GM19238 (cell line): ENCODE results near the gene TRPV3.
A peak's percentile ranks its signal among the peaks of the same experiment; 100 is the strongest.
"Not testable (repeated sequence)": the region's sequence is repeated elsewhere in the genome, so short reads cannot be mapped to it uniquely, and the experiment has no call there.

Experiments used
- DNase-seq: peaks from one replicate; pipeline ENCODE4 v3.0.0; 2011; ENCODE audit warnings: low spot score; ENCODE audit not compliant: insufficient read length

Gene TRPV3

DNA sequence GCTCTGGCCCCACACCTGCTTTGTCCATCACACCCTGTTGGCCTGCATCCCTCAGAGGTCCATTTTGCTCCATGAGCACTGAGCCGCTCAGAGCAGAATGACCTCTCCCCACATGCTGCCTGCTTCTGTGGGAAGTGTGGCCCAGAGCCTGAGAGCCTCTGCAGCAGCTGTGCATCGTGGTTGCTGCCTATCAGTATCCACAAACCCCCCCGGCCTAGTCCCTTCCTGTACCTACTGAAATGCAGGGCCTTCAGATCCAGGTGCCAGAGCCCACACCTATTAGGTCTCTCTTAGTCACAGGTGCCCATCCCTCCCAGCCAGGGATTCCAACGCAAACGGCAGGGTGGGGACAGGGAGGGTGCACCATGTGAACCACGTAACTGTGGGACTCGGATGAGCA lies 16.6 kb upstream of the TRPV3 start:
- no peak for DNase-seq

DNA sequence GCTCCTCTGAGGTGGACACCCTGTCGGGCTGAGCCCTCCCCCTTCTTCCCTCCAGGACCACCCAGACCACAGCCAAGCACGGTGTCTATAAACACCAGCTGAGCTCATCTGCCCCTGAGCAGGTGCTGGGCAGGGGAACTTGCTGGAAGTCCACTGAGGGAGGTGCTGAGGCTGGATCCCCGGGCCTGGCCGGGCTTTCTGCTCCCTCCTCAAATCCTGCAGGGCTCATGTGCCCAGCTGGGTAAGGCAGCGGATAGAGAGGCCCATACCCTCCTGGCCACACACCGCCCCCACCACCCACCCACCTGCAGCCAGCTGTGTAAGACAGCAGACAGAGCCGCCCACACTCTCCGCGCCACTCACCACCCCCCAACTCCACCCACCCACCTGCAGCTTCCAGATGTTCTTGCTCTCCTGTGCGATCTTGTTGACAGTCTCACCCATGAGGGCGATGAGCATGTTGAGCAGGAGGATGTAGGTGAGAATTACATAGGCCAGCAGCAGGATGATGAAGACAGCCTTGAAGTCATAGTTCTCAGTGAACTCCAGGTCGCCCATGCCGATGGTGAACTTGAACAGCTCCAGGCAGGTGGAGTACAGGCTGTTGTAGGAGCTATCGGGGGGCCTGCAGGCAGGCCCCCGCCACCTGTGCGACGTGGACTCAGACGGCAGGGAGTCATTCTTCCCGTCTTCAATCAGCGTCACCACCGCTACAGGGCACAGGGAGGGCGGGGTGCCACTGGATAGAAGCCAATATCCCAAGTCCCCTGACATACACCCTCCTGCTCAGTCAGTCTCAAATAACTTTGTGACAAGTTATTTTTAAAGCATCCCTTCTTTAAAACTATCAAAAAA lies 15.9 kb upstream of the TRPV3 start:
- no peak for DNase-seq

DNA sequence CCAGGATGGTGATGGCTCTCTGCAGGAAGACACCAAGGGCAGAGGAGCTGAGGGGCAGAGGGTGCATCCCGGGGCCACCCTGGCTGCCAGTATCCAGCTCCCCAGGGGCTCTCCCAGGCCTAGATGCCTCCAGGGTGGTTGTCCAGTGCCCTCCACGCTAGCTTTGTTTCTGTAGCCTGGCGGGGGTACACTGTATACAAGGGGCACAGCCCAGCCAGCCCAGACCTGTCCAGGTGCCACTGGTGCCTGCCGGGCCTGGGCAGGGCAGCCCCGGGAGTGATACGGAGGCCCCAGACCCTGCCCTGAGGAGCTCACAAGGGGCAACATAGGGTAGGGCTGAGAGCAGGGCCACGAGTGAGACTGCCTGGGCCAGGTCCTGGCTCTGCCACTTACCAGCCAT lies 14.6 kb upstream of the TRPV3 start:
- DNase-seq: no peak

DNA sequence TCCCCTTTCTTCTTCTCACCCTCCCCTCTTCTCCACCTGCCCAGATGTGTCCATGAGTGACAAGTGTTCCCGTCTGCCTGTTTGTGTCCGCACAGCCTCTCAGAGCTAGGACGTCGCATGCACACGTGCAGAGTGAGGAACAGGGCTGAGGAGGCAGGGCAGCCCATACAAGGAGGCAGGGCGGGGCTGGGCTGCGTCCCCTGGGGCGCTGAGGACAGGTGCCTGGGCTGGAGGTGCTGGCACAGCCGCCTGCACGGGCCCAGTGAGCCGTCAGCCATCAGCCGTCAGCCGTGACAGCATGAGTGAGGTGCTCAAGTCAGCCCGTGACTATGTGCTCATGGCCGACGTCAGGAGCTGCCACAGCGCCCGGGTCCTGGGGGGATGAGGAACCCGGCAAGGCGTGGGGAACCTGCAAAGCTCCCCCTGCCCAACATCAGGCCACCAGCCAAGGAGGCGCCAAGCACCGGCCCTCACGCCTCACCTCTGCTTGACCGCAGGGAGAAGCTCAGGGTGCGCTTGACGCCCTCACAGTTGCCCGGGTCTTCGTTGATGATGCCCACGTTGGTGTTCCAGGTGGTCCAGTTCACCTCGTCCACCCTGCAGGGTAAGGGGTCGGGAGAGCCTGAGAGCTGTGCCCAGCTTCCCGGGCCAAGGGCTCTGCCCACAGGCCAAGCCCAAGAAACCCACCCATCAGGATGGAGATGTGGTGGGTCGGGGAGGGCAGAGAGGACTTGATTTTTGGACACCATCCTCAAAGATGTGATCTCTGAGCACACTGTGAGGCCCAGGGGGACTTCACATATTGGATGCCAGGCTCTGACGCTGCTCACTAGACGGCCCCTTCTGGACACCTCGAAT lies 13.7 kb upstream of the TRPV3 start:
- DNase-seq: no peak

DNA sequence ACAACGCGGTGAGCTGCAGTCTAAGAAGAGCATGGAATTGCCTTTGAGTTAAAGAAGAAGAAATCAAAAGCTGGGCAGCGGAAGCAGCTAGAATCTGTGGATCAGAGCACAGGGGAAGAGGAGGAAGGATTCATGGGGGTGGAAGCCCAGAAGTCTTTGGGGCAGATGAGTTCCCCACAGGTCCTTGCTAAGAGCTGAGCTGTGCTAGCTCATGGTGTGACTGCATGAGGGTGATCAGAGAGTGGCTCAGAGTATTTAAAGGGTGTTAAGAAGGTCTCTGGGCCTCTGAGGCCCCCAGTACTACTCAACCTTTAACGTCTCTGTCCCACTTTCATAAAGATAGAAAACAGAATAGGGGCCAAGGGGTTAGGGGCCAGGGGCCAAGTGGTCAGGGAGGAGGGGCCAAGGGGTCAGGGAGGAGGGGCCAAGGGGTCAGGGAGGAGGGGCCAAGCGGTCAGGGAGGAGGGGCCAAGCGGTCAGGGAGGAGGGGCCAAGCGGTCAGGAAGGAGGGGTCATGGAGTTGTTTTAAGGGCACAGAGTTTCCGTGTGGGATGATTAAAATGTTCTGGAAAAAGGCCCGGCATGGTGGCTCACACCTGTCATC lies 12.0 kb upstream of the TRPV3 start:
- DNase-seq: no peak

DNA sequence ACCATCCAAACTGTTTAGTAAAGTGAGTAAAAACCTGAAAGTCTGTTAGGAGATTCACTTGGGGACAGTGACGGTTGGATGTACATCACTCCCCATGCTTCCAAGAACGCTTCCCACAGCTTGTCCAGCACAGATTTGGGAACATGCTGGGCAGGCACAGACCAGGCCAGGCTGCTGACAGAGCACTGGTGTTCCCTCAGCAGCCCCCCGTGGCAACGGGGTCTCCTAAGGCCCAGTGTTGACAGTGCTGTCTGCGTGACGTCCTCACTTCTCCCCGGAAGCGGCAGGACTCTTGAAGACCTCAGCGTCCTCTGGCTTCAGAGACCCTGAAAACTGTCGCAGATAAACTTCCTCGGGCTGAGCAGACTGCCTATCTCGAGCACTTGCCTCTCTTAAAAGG lies 8.9 kb upstream of the TRPV3 start:
- no peak for DNase-seq

DNA sequence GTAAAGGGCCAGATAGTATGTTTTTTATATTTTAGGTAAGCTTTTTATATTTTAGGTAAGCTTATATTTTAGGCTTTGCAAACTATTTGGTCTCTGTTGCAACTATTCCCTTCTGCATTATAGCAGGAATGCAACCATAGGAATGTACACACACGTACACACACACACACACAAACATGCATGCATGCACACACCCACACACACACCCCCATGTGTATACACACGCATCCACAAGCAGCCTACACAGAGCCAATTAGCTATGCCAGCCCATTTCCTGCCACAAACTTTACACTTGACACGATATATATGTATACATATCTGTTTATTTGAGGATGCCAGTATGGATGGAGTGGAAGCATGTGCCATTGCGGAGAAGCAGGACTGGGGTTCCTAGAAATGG lies 7.5 kb upstream of the TRPV3 start:
- DNase-seq: no peak

DNA sequence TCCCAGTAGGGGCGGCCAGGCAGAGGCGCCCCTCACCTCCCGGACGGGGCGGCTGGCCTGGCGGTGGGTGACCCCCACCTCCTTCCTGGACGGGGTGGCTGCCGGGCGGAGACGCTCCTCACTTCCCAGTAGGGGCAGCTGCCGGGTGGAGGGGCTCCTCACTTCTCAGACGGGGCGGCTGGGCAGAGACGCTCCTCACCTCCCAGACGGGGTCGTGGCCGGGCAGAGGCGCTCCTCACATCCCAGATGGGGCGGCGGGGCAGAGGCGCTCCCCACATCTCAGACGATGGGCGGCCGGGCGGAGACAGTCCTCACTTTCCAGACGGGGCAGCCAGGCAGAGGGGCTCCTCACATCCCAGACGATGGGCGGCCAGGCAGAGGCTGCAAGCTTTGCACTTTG lies 6.6 kb upstream of the TRPV3 start:
- not testable (repeated sequence) for DNase-seq

DNA sequence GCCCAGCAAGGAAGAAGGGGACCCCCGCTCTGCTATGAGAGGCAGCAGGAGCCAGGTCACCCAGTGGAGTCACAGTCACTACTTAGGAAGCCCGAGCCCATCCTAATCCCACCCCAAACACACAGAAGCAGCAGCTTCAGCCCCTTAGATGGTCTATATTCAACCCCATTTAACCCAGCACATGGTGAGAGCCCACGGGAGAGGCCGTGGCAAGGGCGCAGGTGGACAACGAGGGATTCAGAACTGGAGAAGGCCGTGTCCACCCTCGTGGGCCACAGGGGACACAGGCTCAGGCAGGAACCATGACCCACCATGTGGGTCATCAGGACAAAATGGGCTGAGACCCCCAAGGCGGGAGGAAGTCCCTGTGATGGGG lies 1.6 kb upstream of the TRPV3 start:
- DNase-seq: no peak

DNA sequence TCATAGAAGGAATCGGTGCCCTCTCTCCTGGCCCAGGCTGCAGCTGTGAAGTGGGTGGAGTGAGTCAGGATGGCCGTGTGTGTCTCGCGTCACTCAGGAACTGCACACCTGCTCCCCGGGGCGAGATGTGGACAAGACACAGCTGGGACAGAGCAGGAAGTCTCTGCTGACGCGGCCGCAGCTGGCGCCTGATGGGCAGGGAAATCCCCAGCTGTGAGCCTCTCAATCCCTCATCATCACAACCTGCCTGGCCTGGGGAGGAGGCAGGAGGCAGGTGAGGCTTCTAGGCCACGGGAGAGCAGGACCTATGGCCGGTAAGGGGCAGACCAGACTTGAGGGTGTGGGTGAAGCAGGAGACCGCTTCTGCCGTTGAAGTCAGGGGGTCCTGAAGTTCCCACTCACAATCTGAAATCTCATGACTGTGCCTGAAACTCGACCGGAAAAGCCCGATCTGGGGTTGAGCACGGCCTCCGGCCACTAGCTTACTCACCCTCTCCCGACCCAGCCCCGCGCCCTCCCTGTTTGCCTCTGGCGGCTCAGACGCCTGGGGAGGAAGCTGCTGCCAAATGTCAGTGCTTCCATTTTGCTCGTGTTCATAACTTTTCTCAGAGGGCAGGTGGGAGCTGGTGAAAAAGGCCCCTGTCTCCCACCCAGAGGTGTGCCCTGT lies 1.1 kb upstream of the TRPV3 start:
- peak; percentile 81 for DNase-seq

DNA sequence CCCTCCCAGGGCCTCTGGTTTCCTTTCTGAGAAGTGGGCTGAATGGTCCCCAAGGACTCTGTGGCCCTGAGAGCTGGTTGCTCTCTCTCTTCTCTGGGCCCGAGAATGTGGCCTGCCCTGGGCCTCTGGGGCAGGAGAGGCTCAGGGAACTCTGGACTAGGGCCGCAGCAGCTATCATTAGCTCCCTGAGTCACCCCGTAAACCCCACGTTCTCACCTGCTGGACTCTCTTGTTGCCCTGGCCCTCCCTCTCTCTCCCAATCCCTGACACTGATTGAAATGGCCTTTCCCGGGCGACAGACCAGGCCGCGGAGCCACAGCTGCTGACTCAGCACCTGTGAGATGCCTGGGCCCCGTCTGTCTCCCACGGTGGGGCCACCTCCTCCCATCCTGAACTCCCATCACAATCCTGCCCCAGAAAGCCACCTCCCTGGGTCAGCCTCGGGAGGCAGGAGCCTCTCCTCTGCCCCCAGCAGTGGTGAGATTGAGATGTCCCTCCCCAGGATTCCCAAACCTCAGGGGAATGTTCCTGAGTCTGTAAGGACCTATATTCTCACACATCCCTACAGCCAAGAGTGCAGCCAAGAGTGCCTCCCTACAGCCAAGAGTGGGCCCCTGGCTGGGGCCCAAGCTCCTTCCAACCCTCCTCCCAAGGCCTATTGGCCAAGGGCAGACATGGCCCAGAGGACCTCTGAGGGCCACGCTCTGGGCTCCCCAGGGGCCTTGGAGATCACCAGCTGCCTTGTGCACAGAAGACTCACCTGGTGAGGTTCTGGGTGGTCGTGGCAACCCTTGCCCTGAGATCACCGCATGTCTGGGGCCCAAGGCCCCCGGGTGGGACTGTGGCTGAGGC lies 470 bp downstream of the TRPV3 start:
- DNase-seq: no peak

DNA sequence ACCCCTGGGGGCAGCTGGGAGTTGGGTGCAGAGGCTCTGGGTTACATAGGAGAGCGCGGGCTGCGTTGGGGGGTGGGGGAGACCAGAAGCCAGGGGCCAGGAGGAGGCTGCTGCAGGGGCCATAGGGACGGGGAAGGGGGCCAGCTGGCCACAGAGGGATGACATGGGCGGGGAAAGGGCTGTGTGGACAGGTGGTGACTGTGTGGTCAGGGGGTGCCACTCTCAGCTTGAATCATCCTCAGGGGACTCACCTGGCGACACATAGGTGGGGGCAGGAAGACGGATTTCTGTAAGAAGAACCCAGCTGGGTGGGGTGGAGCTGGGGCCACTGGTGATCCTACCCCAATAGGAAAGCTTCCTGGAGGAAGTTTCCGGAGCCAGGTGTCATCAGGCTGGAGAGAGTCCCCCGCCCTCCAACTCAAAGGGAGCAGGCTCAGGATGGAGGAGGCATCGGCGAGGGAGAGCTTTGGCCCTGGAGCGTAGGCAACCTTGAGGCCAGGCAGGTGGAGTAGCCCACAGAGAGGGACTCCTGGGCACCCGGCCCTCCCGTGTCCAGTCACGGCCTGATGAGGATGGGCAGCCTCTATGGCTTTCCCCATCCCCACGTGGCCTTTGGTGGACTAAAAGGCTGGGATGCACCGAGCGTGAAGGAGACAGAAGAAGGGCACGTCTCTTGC lies 1.2 kb downstream of the TRPV3 start:
- DNase-seq: no peak

DNA sequence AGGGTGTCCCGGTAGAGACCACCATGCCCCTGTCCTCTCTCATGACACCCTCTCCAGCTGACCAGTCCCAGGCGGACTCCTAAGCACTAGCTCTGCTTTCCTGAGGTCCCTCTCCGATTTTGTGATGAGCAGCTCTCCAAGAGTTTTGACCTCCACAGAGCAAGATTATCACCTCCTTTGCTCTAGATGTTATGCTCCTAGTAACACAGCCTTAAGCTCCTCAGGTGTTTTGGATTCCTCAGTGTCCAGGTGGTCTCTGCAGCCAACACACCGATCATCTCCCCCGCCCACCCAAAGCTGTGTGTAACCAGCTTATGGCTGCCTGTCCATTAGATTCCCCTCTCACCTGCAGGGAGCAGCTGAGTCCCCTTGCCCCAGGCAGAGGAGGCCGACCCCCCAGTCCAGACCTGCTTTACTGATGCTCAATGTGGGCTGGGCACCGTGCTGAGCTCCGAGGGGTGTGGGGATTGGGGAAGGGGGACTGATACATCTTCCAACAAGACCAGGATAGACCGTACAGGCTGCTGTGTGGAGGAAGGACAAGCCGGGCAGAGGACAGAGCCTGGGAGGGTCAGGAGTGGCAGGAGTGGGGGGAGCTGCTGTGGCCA lies 2.3 kb downstream of the TRPV3 start:
- DNase-seq: no peak

DNA sequence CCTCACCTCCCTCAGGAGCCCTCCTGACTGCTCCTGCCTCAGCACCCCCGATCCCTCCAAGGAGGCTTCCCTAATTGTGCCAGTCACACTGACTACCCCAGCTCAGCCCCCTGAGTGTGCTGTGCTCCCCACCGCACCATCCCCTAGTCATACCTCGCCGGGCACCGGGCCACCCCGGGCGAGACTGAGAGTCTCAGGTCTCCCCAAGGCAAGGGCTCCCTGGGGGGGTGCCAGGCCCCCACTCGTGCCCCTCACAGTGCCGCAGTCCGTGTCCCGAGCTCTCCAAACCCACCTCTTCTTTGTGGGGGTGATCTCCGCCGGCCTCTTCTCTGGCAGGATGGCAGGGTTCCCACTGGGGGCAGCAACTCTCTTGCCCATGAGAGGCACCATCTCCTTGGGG lies 3.2 kb downstream of the TRPV3 start:
- no peak for DNase-seq

DNA sequence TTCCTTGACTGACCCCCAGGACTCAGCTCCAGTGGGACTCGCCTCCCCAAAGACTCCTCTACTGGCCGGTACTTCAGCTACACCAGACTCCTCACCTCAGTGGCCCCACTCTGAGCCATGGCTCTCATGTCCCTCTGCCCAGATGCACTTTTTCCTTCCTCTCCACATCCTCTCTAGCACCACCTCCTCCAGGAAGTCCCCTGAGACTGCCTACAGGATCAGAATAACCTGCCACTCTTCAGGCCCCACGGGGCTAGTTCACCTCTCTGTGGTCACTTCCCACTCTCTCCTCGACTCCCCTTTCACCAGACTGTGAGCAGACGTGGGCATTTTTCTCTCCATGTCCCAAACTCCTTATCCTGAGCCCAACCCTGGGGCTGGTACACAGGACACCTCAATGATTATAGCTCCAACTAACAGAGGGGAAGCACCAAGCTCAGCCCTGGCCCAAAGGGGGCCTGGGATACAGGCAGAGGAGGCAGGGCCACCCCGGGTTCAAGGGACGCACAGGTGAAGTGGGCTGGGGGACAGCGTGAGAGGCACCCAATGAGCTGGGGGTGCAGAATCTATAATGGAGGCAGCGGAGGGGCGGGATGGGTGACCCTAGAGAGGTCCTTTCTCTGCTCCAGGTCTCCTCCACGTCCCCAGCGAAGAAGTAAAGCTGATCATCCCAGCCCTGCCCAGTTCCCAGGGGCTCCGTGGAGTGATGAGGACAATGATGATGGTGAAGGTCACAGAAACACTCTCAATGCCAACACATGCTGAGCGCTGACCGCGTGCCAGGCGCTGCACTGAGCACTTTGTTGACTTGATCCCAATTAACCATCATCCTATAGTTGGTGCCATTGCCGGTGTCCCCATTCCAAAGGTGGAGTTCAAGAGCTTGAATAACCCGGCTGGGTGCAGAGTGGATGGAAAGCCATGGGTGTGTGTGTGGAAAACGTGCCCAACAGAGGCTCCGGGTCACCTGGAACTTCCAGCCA lies 3.9 kb downstream of the TRPV3 start:
- DNase-seq: no peak

DNA sequence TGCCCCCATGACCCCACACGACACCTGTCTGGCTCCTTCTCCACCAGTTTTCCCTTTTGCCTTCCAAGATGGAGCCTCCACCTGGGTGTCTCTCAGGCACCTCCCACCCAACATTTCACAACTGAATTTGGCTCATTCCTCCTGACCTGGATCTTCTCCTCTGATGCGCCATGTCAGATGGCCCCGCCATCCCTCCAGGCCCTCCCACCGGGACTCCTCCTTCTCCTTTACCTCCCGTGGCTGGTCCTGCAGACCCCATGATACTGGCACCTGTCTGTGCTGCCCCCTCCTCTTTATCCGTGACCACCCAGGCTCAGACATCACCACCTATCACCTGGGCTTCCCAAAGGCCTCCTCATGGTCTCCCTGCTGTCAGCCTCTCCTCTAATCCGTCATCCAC lies 4.7 kb downstream of the TRPV3 start:
- no peak for DNase-seq

DNA sequence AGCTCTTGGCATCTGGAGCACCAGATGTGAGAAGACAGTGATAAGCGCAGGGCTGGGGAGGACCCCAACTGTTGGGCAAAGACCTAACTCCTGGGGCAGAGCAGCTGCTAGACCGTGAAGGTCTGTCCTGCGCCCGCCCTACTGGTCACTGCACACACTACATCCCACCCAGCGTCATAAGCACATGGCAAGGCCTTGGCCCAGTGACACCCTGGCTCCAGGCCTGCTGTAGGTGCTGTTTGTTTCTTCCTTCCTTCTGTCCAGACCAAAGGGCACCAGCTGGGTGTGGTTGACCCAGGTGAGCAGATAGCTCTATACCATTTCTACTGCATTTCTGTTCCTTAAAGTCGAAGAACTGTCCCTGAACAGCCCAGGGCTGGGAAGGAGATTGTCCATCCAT lies 6.4 kb downstream of the TRPV3 start:
- DNase-seq: no peak

DNA sequence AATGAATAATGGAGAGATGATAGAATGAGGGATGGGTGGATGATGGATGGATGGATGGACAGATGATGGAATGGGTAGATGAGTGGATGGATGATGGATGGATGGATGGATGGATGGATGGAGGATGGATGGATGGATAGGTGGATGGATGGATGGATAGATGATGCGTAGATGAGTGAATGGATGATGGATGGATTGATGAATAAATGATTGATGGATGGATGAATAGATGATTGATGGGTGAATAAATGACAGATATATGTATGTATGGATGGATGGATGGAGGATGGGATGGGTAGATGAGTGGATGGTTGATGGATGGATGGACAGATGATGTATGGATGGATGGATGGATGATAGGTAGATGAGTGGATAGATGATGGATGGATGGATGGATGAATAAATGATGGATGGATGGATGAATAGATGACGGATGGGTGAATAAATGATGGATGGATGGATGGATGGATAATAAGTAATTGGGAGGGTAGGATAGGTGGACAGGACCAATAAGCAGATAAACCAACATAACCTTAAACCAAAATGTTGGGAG lies 7.9 kb downstream of the TRPV3 start:
- DNase-seq: no peak
